ENCODE data around the gene ADGRB3. TPM values are rescaled to one million over a fixed set of nuclear protein-coding genes. Genes with fewer than 3 reads are reported as not detected.
"Not testable (repeated sequence)": the region's sequence is repeated elsewhere in the genome, so short reads cannot be mapped to it uniquely, and the experiment has no call there.

Gene ADGRB3
- total and polyA plus RNA-seq, 2 donors (not counting 1 experiment from before 2014, with no cell fraction given), result not detected

- H3K9ac ChIP-seq (ENCODE audit: low read length), result no peak overlapping the region
- Mint-ChIP-seq H3K27ac (no peak overlapping the region), H3K4me3 (no peak overlapping the region), H3K27me3 (no peaks in the 10 kb centered on the region), H3K9me3 (ENCODE audit: insufficient read depth) (no peaks in the 10 kb centered on the region), H3K4me1 (no peaks in the 10 kb centered on the region)
- H3K9me3 ChIP-seq (ENCODE audit: control extremely low read depth in 1 of 3, control insufficient read depth in 2 of 3, insufficient read depth in 1 of 3, low read length in 2 of 3), result no peaks in the 10 kb centered on the region
- CTCF ChIA-PET, result no interaction called here
- TF ChIP-seq CTCF (IDR thresholded peaks at IDR 0.05) (no peak), EZH2 (IDR thresholded peaks at IDR 0.05; ENCODE audit: borderline replicate concordance, insufficient read depth, low read depth, low read length, poor library complexity, severe bottlenecking) (no peak)
- H3K4me2 ChIP-seq (replicated peaks; ENCODE audit: low read depth, low read length, poor library complexity, severe bottlenecking), result no peak overlapping the region
- H3K36me3 ChIP-seq (replicated peaks in 1 of 2; ENCODE audit: control extremely low read depth in 1 of 2, control insufficient read depth in 1 of 2, extremely low read depth in 1 of 2, insufficient read depth in 2 of 2, low read length in 1 of 2), result no peaks in the 10 kb centered on the region
- no peaks in the 10 kb centered on the region for H3K4me1 ChIP-seq (ENCODE audit: control insufficient read depth in 2 of 2, insufficient read depth in 2 of 2, low read length in 2 of 2)
- H2AFZ ChIP-seq (ENCODE audit: insufficient read depth, low read depth, low read length, poor library complexity, severe bottlenecking), result no peak overlapping the region
- H4K20me1 ChIP-seq (ENCODE audit: control insufficient read depth, insufficient read depth, low read length, poor library complexity, severe bottlenecking), result no peaks in the 10 kb centered on the region
- no peak overlapping the region for H3K27ac ChIP-seq (ENCODE audit: low read length in 2 of 2)
- 93% methylated on average over 2 of the region's 5 CpGs for WGBS (ENCODE audit: insufficient coverage)
- H3K79me2 ChIP-seq (ENCODE audit: control insufficient read depth, insufficient read depth, low read length), result no peaks in the 10 kb centered on the region
- intact Hi-C loops (cut with micrococcal nuclease), result no loop called here
- DNase-seq (no peak), ATAC-seq (ENCODE audit: low read depth) (no peak)
- H3K27me3 ChIP-seq (replicated peaks in 1 of 4; ENCODE audit: control extremely low read depth in 1 of 4, control insufficient read depth in 3 of 4, insufficient read depth in 4 of 4, low read length in 3 of 4), result no peaks in the 10 kb centered on the region
- no peak overlapping the region for H3K4me3 ChIP-seq (ENCODE audit: control extremely low read depth in 1 of 5, extremely low read depth in 1 of 5, insufficient read depth in 1 of 5, low read depth in 2 of 5, low read length in 4 of 5)
- POLR2A ChIA-PET, result no interaction called here
These were observed 106.7 kb downstream of the ADGRB3 start for GRCh38 chr6:68741501-68742386.

GRCh38 chr6:68743099-68743498 is 108.0 kb downstream of the ADGRB3 start:
- no peak overlapping the region for H2AFZ ChIP-seq (ENCODE audit: insufficient read depth, low read depth, low read length, poor library complexity, severe bottlenecking)
- no peak overlapping the region for H3K4me2 ChIP-seq (replicated peaks; ENCODE audit: low read depth, low read length, poor library complexity, severe bottlenecking)
- H4K20me1 ChIP-seq (ENCODE audit: control insufficient read depth, insufficient read depth, low read length, poor library complexity, severe bottlenecking), result no peaks in the 10 kb centered on the region
- no peak for DNase-seq
- no peaks in the 10 kb centered on the region for H3K4me1 ChIP-seq (ENCODE audit: control insufficient read depth in 2 of 2, insufficient read depth in 2 of 2, low read length in 2 of 2)
- no peaks in the 10 kb centered on the region for H3K9me3 ChIP-seq (ENCODE audit: control extremely low read depth in 1 of 3, control insufficient read depth in 2 of 3, insufficient read depth in 1 of 3, low read length in 2 of 3)
- WGBS (ENCODE audit: insufficient coverage), result no CpG with 5 or more reads among the region's 1 CpG
- H3K36me3 ChIP-seq (replicated peaks in 1 of 2; ENCODE audit: control extremely low read depth in 1 of 2, control insufficient read depth in 1 of 2, extremely low read depth in 1 of 2, insufficient read depth in 2 of 2, low read length in 1 of 2), result no peaks in the 10 kb centered on the region
- intact Hi-C loops (cut with micrococcal nuclease), result no loop called here
- H3K27me3 Mint-ChIP-seq, result no peaks in the 10 kb centered on the region
- TF ChIP-seq EZH2 (IDR thresholded peaks at IDR 0.05; ENCODE audit: borderline replicate concordance, insufficient read depth, low read depth, low read length, poor library complexity, severe bottlenecking) (no peak), CTCF (IDR thresholded peaks at IDR 0.05) (no peak)
- H3K9ac ChIP-seq (ENCODE audit: low read length), result no peak overlapping the region
- ATAC-seq (ENCODE audit: low read depth), result no peak
- no peak overlapping the region for H3K27ac Mint-ChIP-seq
- no peaks in the 10 kb centered on the region for H3K79me2 ChIP-seq (ENCODE audit: control insufficient read depth, insufficient read depth, low read length)
- H3K4me3 Mint-ChIP-seq, result no peak overlapping the region
- no peaks in the 10 kb centered on the region for H3K9me3 Mint-ChIP-seq (ENCODE audit: insufficient read depth)
- H3K4me1 Mint-ChIP-seq, result no peaks in the 10 kb centered on the region
- POLR2A ChIA-PET, result no interaction called here
- no peak overlapping the region for H3K27ac ChIP-seq (ENCODE audit: low read length in 2 of 2)
- H3K27me3 ChIP-seq (replicated peaks in 1 of 4; ENCODE audit: control extremely low read depth in 1 of 4, control insufficient read depth in 3 of 4, insufficient read depth in 4 of 4, low read length in 3 of 4), result no peaks in the 10 kb centered on the region
- CTCF ChIA-PET, result interaction anchor here (0.6 kb wide), 1 partner anchor 22 kb away, joined by 3 read pairs; no protein-coding TSS in a partner anchor
- no peak overlapping the region for H3K4me3 ChIP-seq (ENCODE audit: control extremely low read depth in 1 of 5, extremely low read depth in 1 of 5, insufficient read depth in 1 of 5, low read depth in 2 of 5, low read length in 4 of 5)

- CTCF ChIA-PET; DNase-seq; H3K4me3 Mint-ChIP-seq; H3K4me3 ChIP-seq (ENCODE audit: control extremely low read depth in 1 of 5, extremely low read depth in 1 of 5, insufficient read depth in 1 of 5, low read depth in 2 of 5, low read length in 4 of 5); H3K4me1 ChIP-seq (ENCODE audit: control insufficient read depth in 2 of 2, insufficient read depth in 2 of 2, low read length in 2 of 2); H4K20me1 ChIP-seq (ENCODE audit: control insufficient read depth, insufficient read depth, low read length, poor library complexity, severe bottlenecking); POLR2A ChIA-PET; H3K9ac ChIP-seq (ENCODE audit: low read length); H3K9me3 Mint-ChIP-seq (ENCODE audit: insufficient read depth); H3K27ac Mint-ChIP-seq; H3K4me2 ChIP-seq (replicated peaks; ENCODE audit: low read depth, low read length, poor library complexity, severe bottlenecking); H3K36me3 ChIP-seq (replicated peaks in 1 of 2; ENCODE audit: control extremely low read depth in 1 of 2, control insufficient read depth in 1 of 2, extremely low read depth in 1 of 2, insufficient read depth in 2 of 2, low read length in 1 of 2); H3K79me2 ChIP-seq (ENCODE audit: control insufficient read depth, insufficient read depth, low read length); H2AFZ ChIP-seq (ENCODE audit: insufficient read depth, low read depth, low read length, poor library complexity, severe bottlenecking); H3K9me3 ChIP-seq (ENCODE audit: control extremely low read depth in 1 of 3, control insufficient read depth in 2 of 3, insufficient read depth in 1 of 3, low read length in 2 of 3); H3K27ac ChIP-seq (ENCODE audit: low read length in 2 of 2); ATAC-seq (ENCODE audit: low read depth); H3K27me3 ChIP-seq (replicated peaks in 1 of 4; ENCODE audit: control extremely low read depth in 1 of 4, control insufficient read depth in 3 of 4, insufficient read depth in 4 of 4, low read length in 3 of 4); intact Hi-C loops (cut with micrococcal nuclease); H3K4me1 Mint-ChIP-seq; H3K27me3 Mint-ChIP-seq: not testable (repeated sequence)
- WGBS (ENCODE audit: insufficient coverage), result no CpG with 5 or more reads among the region's 1 CpG
These were observed 109.3 kb downstream of the ADGRB3 start for GRCh38 chr6:68744376-68744775.
